CD14-positive monocyte (primary cell): ENCODE results near the gene CAMTA1. TPM values are rescaled to one million over a fixed set of nuclear protein-coding genes. Genes with fewer than 3 reads are reported as not detected.

Experiments
- DNase-seq, 3 donors: peaks; one replicate each; pipeline ENCODE4 v3.0.0-alpha.2; 2011 to 2022
- H2AFZ ChIP-seq: 2 replicates; pipeline ENCODE4 v1.6.0; 2012; ENCODE audit warnings: mild to moderate bottlenecking, low read depth, low read length, inconsistent platforms; ENCODE audit not compliant: insufficient read depth, poor library complexity, severe bottlenecking
- H3K27ac ChIP-seq, 2 donors: 1 replicate in 1 of 2; 2 replicates in 1 of 2; pipeline ENCODE4 v1.5.1; 2012 to 2013; ENCODE audit warnings: low read length in 2 of 2, control low read depth in 1 of 2, inconsistent platforms in 1 of 2, low read depth in 1 of 2, mild to moderate bottlenecking in 1 of 2
- H3K27me3 ChIP-seq, 2 donors: one replicate each; pipeline versions ENCODE4 v1.6.0 to v1.6.1; 2011 to 2013; ENCODE audit warnings: low read length in 2 of 2; ENCODE audit not compliant: control insufficient read depth in 2 of 2, insufficient read depth in 2 of 2
- H3K36me3 ChIP-seq, 2 donors: replicated peaks in 1 of 2; 1 replicate in 1 of 2; 2 replicates in 1 of 2; pipeline versions ENCODE4 v1.5.1 to v1.6.1; 2012 to 2013; ENCODE audit warnings: low read length in 2 of 2, control low read depth in 1 of 2, inconsistent platforms in 1 of 2, mild to moderate bottlenecking in 1 of 2; ENCODE audit not compliant: insufficient read depth in 2 of 2, control insufficient read depth in 1 of 2
- H3K4me1 ChIP-seq, 2 donors: 1 replicate in 1 of 2; 2 replicates in 1 of 2; pipeline versions ENCODE4 v1.5.1 to v1.6.1; 2012 to 2013; ENCODE audit warnings: low read length in 2 of 2, control low read depth in 1 of 2, inconsistent platforms in 1 of 2, mild to moderate bottlenecking in 1 of 2, moderate library complexity in 1 of 2; ENCODE audit not compliant: insufficient read depth in 2 of 2, control insufficient read depth in 1 of 2
- H3K4me2 ChIP-seq: replicated peaks from 2 replicates; pipeline ENCODE3; 2012; ENCODE audit warnings: low read length, moderate library complexity, mild to moderate bottlenecking; ENCODE audit not compliant: poor library complexity, severe bottlenecking; ENCODE audit errors: extremely low read depth
- H3K4me3 ChIP-seq, 3 experiments: fragments of 200-600 bp in 1 of 3; sonication (generic) in 1 of 3; replicated peaks in 1 of 3; 1 replicate in 2 of 3; 2 replicates in 1 of 3; pipeline ENCODE4 v1.5.1; 2011 to 2013; ENCODE audit warnings: low read length in 3 of 3, mild to moderate bottlenecking in 3 of 3, control low read depth in 2 of 3, low read depth in 2 of 3, inconsistent platforms in 1 of 3, moderate library complexity in 1 of 3
- H3K79me2 ChIP-seq: 2 replicates; pipeline ENCODE4 v1.6.0; 2012; ENCODE audit warnings: mild to moderate bottlenecking, control low read depth, inconsistent platforms, low read length, moderate library complexity; ENCODE audit not compliant: insufficient read depth
- H3K9ac ChIP-seq: 2 replicates; pipeline ENCODE4 v1.6.0; 2017; ENCODE audit warnings: low read length, mild to moderate bottlenecking; ENCODE audit not compliant: insufficient read depth, poor library complexity, severe bottlenecking
- H3K9me3 ChIP-seq, 2 donors: replicated peaks in 1 of 2; 1 replicate in 1 of 2; 2 replicates in 1 of 2; pipeline versions ENCODE4 v1.5.1 to v1.6.1; 2012 to 2013; ENCODE audit warnings: low read length in 2 of 2, control low read depth in 1 of 2; ENCODE audit not compliant: control insufficient read depth in 1 of 2, insufficient read depth in 1 of 2
- H4K20me1 ChIP-seq: 2 replicates; pipeline ENCODE4 v1.6.0; 2012; ENCODE audit warnings: mild to moderate bottlenecking, low read length, control low read depth, moderate library complexity; ENCODE audit not compliant: insufficient read depth
- H3K27ac Mint-ChIP-seq, 7 donors: one replicate each; pipeline ENCODE4 v1.8.0; 2020; ENCODE audit warnings: mild to moderate bottlenecking in 7 of 7, mixed read lengths in 7 of 7, moderate library complexity in 6 of 7, inconsistent platforms in 2 of 7
- H3K27me3 Mint-ChIP-seq, 3 donors: one replicate each; pipeline ENCODE4 v1.8.0; 2021 to 2022; ENCODE audit warnings: low read depth in 3 of 3, mild to moderate bottlenecking in 3 of 3, mixed read lengths in 3 of 3, moderate library complexity in 3 of 3, inconsistent platforms in 1 of 3
- H3K36me3 Mint-ChIP-seq, 2 donors: one replicate each; pipeline ENCODE4 v1.8.0; 2020; ENCODE audit warnings: mixed read lengths in 2 of 2, inconsistent platforms in 1 of 2, mild to moderate bottlenecking in 1 of 2
- H3K4me1 Mint-ChIP-seq: one replicate; pipeline ENCODE4 v1.8.0; 2020; ENCODE audit warnings: mild to moderate bottlenecking, mixed read lengths
- H3K4me3 Mint-ChIP-seq, 2 donors: one replicate each; pipeline ENCODE4 v1.8.0; 2020; ENCODE audit warnings: mild to moderate bottlenecking in 2 of 2, mixed read lengths in 2 of 2, moderate library complexity in 1 of 2
- H3K9me3 Mint-ChIP-seq, 7 donors: one replicate each; pipeline ENCODE4 v1.8.0; 2020 to 2022; ENCODE audit warnings: mixed read lengths in 7 of 7, mild to moderate bottlenecking in 6 of 7, moderate library complexity in 6 of 7, inconsistent platforms in 2 of 7
- WGBS: methylation state at CpG from one replicate; pipeline ENCODE4 v1.1.5; 2013; ENCODE audit warnings: missing lambda C conversion rate; ENCODE audit not compliant: insufficient coverage; 5-methylcytosine and 5-hydroxymethylcytosine counted together
- intact Hi-C, 2 donors: fragments of 100-400 bp; cut with micrococcal nuclease; formaldehyde crosslinking; loops; one replicate each; pipeline versions ENCODE4 v1.15.0 to v1.15.1; 2023
- polyA plus RNA-seq, 3 donors: library from polyadenylated mRNA; depleted of rRNA in 1 of 3; unstranded in 2 of 3; stranded (reverse) in 1 of 3; fragments of 300-500 nt in 2 of 3; fragments of >200 nt in 1 of 3; fragmentation: Illumina TruSeq in 2 of 3; gene quantifications; 1 replicate in 2 of 3; 2 replicates in 1 of 3; pipeline ENCODE4 v1.2.3, GENCODE V29; 2012 to 2021
- TF ChIP-seq, protein P1 (sequence below): fragments of 200-600 bp; IDR thresholded peaks from one replicate; pipeline ENCODE4 v1.8.0; 2022; ENCODE audit warnings: antibody characterized with exemption, mild to moderate bottlenecking

Gene CAMTA1
- polyA plus RNA-seq, 3 donors: 52.0 to 89.6 (median 78.3) TPM

DNA sequence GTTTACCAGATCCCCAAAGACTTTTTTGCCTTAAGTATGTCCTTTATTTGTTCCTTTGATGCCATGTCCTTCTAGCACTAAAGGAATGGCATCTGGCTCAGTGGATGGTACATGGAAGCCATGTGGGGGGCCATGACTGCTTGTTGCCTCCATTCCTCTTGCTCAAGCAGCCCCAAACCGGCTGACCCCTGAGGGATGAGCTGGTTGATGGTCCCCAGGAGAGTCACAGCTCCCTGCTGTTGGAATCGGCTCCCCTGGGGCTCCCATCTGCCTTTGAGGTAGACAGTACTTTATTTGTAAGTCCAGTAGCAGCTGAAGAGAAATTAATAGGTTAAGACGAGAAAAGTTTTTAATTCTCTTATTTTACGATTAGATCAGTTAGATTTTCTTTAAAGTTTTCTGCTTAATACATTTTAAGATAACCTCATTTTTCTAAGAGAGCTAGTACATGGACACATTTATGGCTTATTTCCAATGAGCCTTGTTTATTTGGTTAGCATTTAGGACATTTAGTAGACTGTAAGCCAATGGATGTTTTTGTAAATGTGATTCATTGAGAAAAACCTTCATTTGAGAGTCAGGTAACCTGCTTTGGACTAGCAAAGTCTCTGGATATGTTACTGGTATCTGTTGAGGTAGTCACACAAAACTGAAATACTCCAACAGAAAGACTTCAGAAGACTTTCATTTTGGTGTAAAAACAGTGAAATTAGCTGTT lies 88.2 kb downstream of the CAMTA1 start:
- Histone ChIP-seq H4K20me1 (peaks cover 9% of the 10 kb centered on the region), H3K9ac (no peak overlapping the region), H3K27me3 (no peaks in the 10 kb centered on the region), H3K79me2 (no peaks in the 10 kb centered on the region), H3K27ac (no peak overlapping the region), H3K9me3 (no peaks in the 10 kb centered on the region), H3K36me3 (peaks cover 7 to 53% of the 10 kb centered on the region in 2 donors), H2AFZ (no peak overlapping the region), H3K4me3 (no peak overlapping the region), H3K4me1 (no peaks in the 10 kb centered on the region), H3K4me2 (no peak overlapping the region)
- H3K27me3 Mint-ChIP-seq: no peaks in the 10 kb centered on the region
- peaks cover 5% of the 10 kb centered on the region for H3K4me1 Mint-ChIP-seq
- no peaks in the 10 kb centered on the region for H3K9me3 Mint-ChIP-seq
- no peak overlapping the region for H3K27ac Mint-ChIP-seq
- TF ChIP-seq, protein P1, sequence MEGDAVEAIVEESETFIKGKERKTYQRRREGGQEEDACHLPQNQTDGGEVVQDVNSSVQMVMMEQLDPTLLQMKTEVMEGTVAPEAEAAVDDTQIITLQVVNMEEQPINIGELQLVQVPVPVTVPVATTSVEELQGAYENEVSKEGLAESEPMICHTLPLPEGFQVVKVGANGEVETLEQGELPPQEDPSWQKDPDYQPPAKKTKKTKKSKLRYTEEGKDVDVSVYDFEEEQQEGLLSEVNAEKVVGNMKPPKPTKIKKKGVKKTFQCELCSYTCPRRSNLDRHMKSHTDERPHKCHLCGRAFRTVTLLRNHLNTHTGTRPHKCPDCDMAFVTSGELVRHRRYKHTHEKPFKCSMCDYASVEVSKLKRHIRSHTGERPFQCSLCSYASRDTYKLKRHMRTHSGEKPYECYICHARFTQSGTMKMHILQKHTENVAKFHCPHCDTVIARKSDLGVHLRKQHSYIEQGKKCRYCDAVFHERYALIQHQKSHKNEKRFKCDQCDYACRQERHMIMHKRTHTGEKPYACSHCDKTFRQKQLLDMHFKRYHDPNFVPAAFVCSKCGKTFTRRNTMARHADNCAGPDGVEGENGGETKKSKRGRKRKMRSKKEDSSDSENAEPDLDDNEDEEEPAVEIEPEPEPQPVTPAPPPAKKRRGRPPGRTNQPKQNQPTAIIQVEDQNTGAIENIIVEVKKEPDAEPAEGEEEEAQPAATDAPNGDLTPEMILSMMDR: no peak
- H3K4me3 Mint-ChIP-seq: no peak overlapping the region
- WGBS: 100% methylated on average over 1 of the region's 4 CpGs
- intact Hi-C loops: no loop called here
- peaks cover 28 to 36% of the 10 kb centered on the region in 2 donors for H3K36me3 Mint-ChIP-seq
- no peak for DNase-seq

DNA sequence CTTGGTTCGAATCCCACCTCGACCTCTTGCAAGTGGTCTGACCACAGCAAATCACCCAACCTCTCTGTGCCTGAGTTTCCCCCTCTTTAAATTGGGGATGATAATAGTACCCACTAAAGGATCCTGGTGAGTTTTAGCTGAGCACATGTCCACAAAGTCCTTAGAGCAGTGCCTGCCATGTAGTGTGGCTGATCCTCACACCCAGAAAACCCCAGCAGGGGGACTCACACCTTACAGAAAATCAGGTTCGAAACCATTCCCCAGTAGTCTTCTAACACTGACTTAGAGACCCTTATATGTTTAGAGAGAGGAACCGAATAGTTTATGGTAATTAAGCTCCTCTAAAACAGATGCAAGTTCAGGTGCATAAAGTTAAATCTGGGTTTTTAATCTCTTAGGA lies 89.0 kb downstream of the CAMTA1 start:
- WGBS: no CpG with 5 or more reads among the region's 4 CpGs

More for the DNA sequence above, 89.0 kb downstream of the CAMTA1 start:
- intact Hi-C loops: no loop called here
- Histone ChIP-seq H3K9ac (no peak overlapping the region), H2AFZ (no peak overlapping the region), H3K79me2 (no peaks in the 10 kb centered on the region), H3K27me3 (no peaks in the 10 kb centered on the region), H3K27ac (no peak overlapping the region), H3K4me1 (no peaks in the 10 kb centered on the region), H3K4me3 (no peak overlapping the region), H3K36me3 (peaks cover 7 to 56% of the 10 kb centered on the region in 2 donors), H4K20me1 (peaks cover 2% of the 10 kb centered on the region), H3K9me3 (no peaks in the 10 kb centered on the region), H3K4me2 (no peak overlapping the region)
- TF ChIP-seq, protein P1: no peak
- H3K4me1 Mint-ChIP-seq: no peaks in the 10 kb centered on the region
- H3K27me3 Mint-ChIP-seq: no peaks in the 10 kb centered on the region
- DNase-seq: no peak
- H3K9me3 Mint-ChIP-seq: no peaks in the 10 kb centered on the region
- peaks cover 32 to 36% of the 10 kb centered on the region in 2 donors for H3K36me3 Mint-ChIP-seq
- H3K4me3 Mint-ChIP-seq: no peak overlapping the region
- no peak overlapping the region for H3K27ac Mint-ChIP-seq
